ENCODE data around the gene NR2F1-AS1. TPM values are rescaled to one million over a fixed set of nuclear protein-coding genes. Genes with fewer than 3 reads are reported as not detected.
"Not testable (repeated sequence)": the region's sequence is repeated elsewhere in the genome, so short reads cannot be mapped to it uniquely, and the experiment has no call there.

The NR2F1-AS1 gene
- total and polyA plus RNA-seq, 9 of the 15 experiments (the other 6 are each of a cell fraction or from before 2014, with no cell fraction given): not detected

DNA sequence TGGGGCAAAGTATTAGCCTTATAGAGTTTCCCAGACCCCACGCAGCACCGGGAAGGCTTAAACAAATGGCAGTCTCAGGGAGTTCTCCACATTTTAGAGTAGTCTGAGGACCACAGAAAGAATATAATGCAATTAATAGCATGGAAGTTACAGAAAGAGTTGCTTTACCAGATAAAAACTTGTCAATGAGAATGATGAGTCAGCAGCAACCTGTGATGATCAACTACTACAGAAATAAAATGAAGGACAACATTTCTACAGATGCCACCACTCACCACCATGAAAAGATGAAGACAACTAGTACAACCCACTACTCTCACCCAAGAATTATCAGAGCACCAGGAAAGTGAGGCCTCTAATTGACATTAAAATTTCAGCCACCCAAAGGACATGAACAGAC is 120.7 kb downstream of the NR2F1-AS1 start (continued):
- TF ChIP-seq ARID2 (IDR thresholded peaks at IDR 0.05) (no peak), MAFG (tag; conservative IDR thresholded peaks at IDR 0.05) (0 out of 2 replicates have a peak, but pooled peaks have one; percentile 19), ZNF12 (CRISPR knock-in tag; IDR thresholded peaks at IDR 0.05) (no peak), FOXJ2 (tag; IDR thresholded peaks at IDR 0.05) (no peak), RAD21 (CRISPR knock-in tag; conservative IDR thresholded peaks at IDR 0.05 in 1 of 2, IDR thresholded peaks at IDR 0.05 in 1 of 2) (no peak)
- TF ChIP-seq, protein P1, sequence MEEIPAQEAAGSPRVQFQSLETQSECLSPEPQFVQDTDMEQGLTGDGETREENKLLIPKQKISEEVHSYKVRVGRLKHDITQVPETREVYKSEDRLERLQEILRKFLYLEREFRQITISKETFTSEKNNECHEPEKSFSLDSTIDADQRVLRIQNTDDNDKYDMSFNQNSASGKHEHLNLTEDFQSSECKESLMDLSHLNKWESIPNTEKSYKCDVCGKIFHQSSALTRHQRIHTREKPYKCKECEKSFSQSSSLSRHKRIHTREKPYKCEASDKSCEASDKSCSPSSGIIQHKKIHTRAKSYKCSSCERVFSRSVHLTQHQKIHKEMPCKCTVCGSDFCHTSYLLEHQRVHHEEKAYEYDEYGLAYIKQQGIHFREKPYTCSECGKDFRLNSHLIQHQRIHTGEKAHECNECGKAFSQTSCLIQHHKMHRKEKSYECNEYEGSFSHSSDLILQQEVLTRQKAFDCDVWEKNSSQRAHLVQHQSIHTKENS (CRISPR knock-in tag; IDR thresholded peaks at IDR 0.05): no peak
- TF ChIP-seq, protein P2, sequence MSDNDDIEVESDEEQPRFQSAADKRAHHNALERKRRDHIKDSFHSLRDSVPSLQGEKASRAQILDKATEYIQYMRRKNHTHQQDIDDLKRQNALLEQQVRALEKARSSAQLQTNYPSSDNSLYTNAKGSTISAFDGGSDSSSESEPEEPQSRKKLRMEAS (CRISPR knock-in tag; IDR thresholded peaks at IDR 0.05): no peak

GRCh38 chr5:93456796-93457195 is 124.2 kb downstream of the NR2F1-AS1 start:
- H3K36me3 ChIP-seq (ENCODE audit: control insufficient read depth, insufficient read depth, low read length); BruUV-seq (replicated peaks); intact Hi-C loops (cut with micrococcal nuclease); CTCF ChIA-PET (ENCODE audit: low intra/inter-chr PET ratio); ATAC-seq; POLR2A ChIA-PET; H3K9me3 ChIP-seq (replicated peaks; ENCODE audit: control insufficient read depth, insufficient read depth, low read depth, low read length); H2AFZ ChIP-seq (ENCODE audit: low read depth, low read length); in situ Hi-C loops (cut with MboI); FAIRE-seq; H3K9me1 ChIP-seq (ENCODE audit: control insufficient read depth, insufficient read depth, low read length); H3K4me2 ChIP-seq (ENCODE audit: insufficient read depth, low read length); H3K79me2 ChIP-seq (ENCODE audit: control insufficient read depth, insufficient read depth, low read length); H4K20me1 ChIP-seq (replicated peaks; ENCODE audit: control insufficient read depth, insufficient read depth, low read length); H3K4me1 ChIP-seq (replicated peaks in 1 of 2; ENCODE audit: control insufficient read depth in 2 of 2, insufficient read depth in 2 of 2, low read length in 2 of 2); H3K9ac ChIP-seq (ENCODE audit: insufficient read depth in 1 of 2, low read depth in 2 of 2, low read length in 2 of 2); H3K27me3 ChIP-seq (ENCODE audit: control insufficient read depth in 2 of 2, insufficient read depth in 2 of 2, low read length in 2 of 2); DNase-seq (ENCODE audit: extremely low read depth in 1 of 4, low spot score in 3 of 4); H3K27ac ChIP-seq (ENCODE audit: extremely low read depth, low read depth, low read length); H3K4me3 ChIP-seq: not testable (repeated sequence)
- WGBS (ENCODE audit: insufficient coverage, low coverage, missing lambda C conversion rate): 0% methylated on average over 7 of the region's 8 CpGs

Data from K562 (cell line).